ENCODE data around the gene TCL1A.
"Not testable (repeated sequence)": the region's sequence is repeated elsewhere in the genome, so short reads cannot be mapped to it uniquely, and the experiment has no call there.

Gene TCL1A

GRCh38 chr14:95677179-95677835, 36.6 kb downstream of the TCL1A start:
- no peak for DNase-seq (ENCODE audit: low read depth in 2 of 2)

- DNase-seq (ENCODE audit: low read depth in 2 of 2), result no peak
These were observed 38.4 kb downstream of the TCL1A start for GRCh38 chr14:95675486-95675885.

DNA sequence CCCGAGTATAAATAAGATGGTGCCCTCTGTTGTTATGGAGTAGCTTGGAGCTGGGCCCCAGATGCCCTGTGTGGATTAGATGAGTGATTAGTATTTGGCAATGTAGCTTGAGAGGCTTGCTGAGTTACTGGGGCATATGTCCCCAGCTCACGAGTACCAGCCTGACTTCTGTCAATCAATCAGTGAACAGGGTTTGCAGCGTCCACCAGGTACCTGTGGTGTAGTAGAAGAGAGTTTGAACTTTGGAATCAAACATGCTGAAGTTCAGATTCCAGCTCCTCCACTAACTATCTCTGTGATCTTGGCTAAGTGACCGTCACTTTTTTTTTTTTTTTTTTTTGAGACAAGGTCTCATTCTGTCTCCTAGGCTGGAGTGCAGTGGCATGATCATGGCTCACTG, 39.3 kb downstream of the TCL1A start:
- no peak for DNase-seq (ENCODE audit: low read depth in 2 of 2)

DNA sequence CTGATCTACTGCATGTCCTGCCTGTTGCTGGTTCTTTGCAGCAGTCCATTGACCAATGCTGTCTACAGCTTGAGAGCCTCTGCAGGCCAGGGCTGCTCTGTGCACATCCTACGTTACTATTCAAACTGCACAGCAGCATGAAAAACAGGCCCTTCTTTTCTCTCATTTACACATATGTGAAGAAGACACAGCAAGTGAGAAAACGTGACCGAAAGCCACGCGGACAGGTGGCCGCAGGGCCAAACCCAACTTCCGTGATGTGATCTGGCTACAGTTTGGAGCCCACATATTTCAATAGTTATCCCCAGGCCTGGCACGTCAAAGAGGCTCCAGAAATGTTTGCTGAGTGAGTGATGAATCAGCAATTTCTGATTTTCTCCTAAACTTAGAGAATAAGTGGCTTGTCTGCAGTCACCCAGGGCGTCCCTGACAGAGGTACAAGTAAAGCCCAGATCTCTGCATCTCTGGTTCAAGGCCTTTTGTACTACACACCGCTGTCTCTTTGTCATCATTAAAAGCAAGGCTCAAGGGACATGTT, 45.6 kb downstream of the TCL1A start:
- DNase-seq (ENCODE audit: low read depth in 2 of 2), result no peak

- DNase-seq (ENCODE audit: low read depth in 2 of 2), result no peak
These were observed 46.7 kb downstream of the TCL1A start for GRCh38 chr14:95667249-95667693.

DNA sequence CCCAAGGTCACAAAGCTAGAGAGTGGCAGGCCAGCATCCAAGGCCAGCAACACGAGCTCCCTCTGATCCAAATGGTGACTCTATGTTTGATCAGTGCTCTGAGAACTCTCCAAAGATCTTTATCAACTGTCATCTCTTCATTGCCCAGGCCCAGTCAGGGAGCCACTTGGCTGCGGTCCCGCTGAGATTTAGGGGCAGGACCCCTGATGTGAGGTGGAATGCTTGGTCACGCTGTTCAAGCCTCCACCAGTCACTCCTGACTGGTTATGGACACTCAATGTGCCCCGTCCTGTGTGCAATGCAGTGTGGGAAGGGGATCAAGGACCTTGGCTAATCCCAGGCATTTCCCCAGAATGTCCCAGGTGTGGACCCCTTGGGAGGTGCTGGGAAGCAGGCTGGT, 47.5 kb downstream of the TCL1A start:
- DNase-seq (ENCODE audit: low read depth in 2 of 2), result no peak

DNA sequence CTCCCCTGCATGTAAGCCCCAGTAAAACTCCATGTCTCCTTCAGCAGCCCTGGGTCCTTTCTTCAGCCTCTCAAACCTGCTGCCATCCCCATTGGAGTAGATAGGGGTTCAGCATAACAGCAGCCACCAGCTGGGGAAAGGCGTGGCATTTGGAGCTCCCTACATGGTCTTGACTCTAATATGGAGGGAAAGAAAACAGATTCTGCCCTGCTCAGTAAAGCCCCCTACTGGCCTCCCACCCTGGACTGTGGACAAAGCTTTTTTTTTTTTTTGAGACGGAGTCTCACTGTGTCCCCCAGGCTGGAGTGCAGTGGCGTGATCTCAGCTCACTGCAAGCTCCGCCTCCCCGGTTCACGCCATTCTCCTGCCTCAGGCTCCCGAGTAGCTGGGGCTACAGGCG, 48.4 kb downstream of the TCL1A start:
- not testable (repeated sequence) for DNase-seq (ENCODE audit: low read depth in 2 of 2)

- no peak for DNase-seq (ENCODE audit: low read depth in 2 of 2)
These were observed 49.4 kb downstream of the TCL1A start for GRCh38 chr14:95664546-95664945.

GRCh38 chr14:95664066-95664465, 49.9 kb downstream of the TCL1A start:
- DNase-seq (ENCODE audit: low read depth in 2 of 2), result no peak

GRCh38 chr14:95663226-95663797, 50.6 kb downstream of the TCL1A start:
- DNase-seq (ENCODE audit: low read depth in 2 of 2), result no peak

- no peak for DNase-seq (ENCODE audit: low read depth in 2 of 2)
These were observed 51.3 kb downstream of the TCL1A start for GRCh38 chr14:95662376-95663186.

DNA sequence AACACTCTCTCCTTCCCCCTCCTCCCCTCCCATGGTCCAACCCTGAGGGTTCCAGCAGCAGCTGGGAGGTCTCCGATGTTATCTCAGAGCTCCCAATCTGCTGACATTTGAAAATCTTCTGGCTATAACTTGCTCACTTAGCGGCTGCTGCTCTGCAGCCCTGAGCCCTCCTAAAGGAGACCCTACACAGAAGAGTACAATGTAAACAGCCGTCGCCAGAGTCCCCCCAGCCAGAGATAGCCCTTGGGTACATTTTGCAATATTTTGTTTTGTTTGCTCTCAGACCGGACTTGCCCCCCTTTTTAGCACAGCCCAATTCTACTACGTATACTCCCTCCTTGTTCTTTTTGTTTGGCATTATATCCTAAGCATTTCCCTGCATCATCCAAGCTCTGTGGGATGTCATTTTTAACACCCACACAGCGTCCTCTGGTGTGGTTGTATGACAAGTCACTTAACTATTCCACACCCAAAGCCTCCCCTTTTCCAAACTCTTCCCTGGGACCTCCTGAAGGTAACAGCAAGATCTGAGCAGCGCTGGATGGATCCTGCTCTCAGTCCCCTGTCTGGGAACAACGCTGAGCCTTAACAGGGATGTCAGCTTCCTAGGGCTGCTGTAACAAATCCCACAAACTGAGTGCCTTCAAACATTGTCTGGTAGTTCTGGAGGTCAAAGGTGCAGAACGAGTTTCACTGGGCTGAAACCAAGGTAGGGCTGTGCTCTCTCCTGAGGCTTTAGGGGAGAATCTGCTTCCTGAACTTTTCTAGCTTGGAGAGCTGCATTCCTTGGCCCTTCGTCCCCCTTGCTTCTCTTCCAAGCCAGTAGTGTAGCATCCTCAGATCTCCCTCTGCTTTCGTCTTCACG, 53.0 kb downstream of the TCL1A start:
- DNase-seq (ENCODE audit: low read depth in 2 of 2), result no peak

- no peak for DNase-seq (ENCODE audit: low read depth in 2 of 2)
These were observed 53.9 kb downstream of the TCL1A start for GRCh38 chr14:95659990-95660385.
